Stomach smooth muscle (tissue), 2 donors: Measurements from ENCODE around the gene PI4K2B.
"Not testable (repeated sequence)": the region's sequence is repeated elsewhere in the genome, so short reads cannot be mapped to it uniquely, and the experiment has no call there.

Source experiments
- H3K27ac ChIP-seq: one replicate; pipeline ENCODE4 v1.7.0; 2013; ENCODE audit warnings: mild to moderate bottlenecking, low read length, inconsistent platforms
- H3K27me3 ChIP-seq, 2 donors: one replicate each; pipeline ENCODE4 v1.7.0; 2013; ENCODE audit warnings: low read length in 2 of 2; ENCODE audit not compliant: insufficient read depth in 2 of 2, control insufficient read depth in 1 of 2
- H3K36me3 ChIP-seq, 2 donors: one replicate each; pipeline ENCODE4 v1.7.0; 2013; ENCODE audit warnings: low read length in 2 of 2; ENCODE audit not compliant: control insufficient read depth in 2 of 2, insufficient read depth in 2 of 2
- H3K4me1 ChIP-seq: one replicate; pipeline ENCODE4 v1.7.0; 2013; ENCODE audit warnings: low read length; ENCODE audit not compliant: control insufficient read depth, insufficient read depth
- H3K4me3 ChIP-seq, 2 donors: one replicate each; pipeline ENCODE4 v1.7.0; 2013; ENCODE audit warnings: low read length in 2 of 2
- H3K9ac ChIP-seq, 2 donors: one replicate each; pipeline ENCODE4 v1.7.0; 2013; ENCODE audit warnings: low read length in 2 of 2, mild to moderate bottlenecking in 1 of 2
- H3K9me3 ChIP-seq, 2 donors: one replicate each; pipeline ENCODE4 v1.7.0; 2013; ENCODE audit warnings: low read length in 2 of 2; ENCODE audit not compliant: control insufficient read depth in 2 of 2
- donor health status: healthy.
- donor health status: Pancreatic carcinoma.

The PI4K2B gene

GRCh38 chr4:25321703-25322102 is 87.9 kb downstream of the PI4K2B start:
- H3K27ac ChIP-seq, result no peak overlapping the region

GRCh38 chr4:25328463-25328862 is 94.6 kb downstream of the PI4K2B start:
- H3K9ac ChIP-seq, H3K4me3 ChIP-seq, H3K27me3 ChIP-seq, H3K36me3 ChIP-seq, H3K9me3 ChIP-seq, H3K4me1 ChIP-seq, H3K27ac ChIP-seq: not testable (repeated sequence)

More at GRCh38 chr4:25321703-25322102, 87.9 kb downstream of the PI4K2B start:
- Histone ChIP-seq H3K4me1 (no peaks in the 10 kb centered on the region), H3K9me3 (no peaks in the 10 kb centered on the region), H3K9ac (no peak overlapping the region), H3K27me3 (no peaks in the 10 kb centered on the region), H3K4me3 (no peak overlapping the region), H3K36me3 (peaks cover 5 to 6% of the 10 kb centered on the region in 2 donors)
